Thyroid gland (tissue), 4 donors: ENCODE results near the gene NEK7.

Experiments
- POLR2A ChIP-seq, 2 donors: fragments of 450-650 bp; IDR thresholded peaks; one replicate each; pipeline ENCODE4 v1.6.1; 2017; ENCODE audit warnings: antibody characterized with exemption in 2 of 2, mild to moderate bottlenecking in 2 of 2, moderate library complexity in 1 of 2
- TF ChIP-seq, protein P1 (sequence below), 6 experiments: fragments of 200-600 bp in 3 of 6; fragments of 450-650 bp in 3 of 6; sonication (generic) in 3 of 6; IDR thresholded peaks; one replicate each; pipeline ENCODE4 v1.5.1; 2016 to 2019; ENCODE audit warnings: antibody characterized with exemption in 6 of 6, mild to moderate bottlenecking in 2 of 6, inconsistent platforms in 1 of 6, moderate library complexity in 1 of 6

- TF ChIP-seq, protein P1, sequence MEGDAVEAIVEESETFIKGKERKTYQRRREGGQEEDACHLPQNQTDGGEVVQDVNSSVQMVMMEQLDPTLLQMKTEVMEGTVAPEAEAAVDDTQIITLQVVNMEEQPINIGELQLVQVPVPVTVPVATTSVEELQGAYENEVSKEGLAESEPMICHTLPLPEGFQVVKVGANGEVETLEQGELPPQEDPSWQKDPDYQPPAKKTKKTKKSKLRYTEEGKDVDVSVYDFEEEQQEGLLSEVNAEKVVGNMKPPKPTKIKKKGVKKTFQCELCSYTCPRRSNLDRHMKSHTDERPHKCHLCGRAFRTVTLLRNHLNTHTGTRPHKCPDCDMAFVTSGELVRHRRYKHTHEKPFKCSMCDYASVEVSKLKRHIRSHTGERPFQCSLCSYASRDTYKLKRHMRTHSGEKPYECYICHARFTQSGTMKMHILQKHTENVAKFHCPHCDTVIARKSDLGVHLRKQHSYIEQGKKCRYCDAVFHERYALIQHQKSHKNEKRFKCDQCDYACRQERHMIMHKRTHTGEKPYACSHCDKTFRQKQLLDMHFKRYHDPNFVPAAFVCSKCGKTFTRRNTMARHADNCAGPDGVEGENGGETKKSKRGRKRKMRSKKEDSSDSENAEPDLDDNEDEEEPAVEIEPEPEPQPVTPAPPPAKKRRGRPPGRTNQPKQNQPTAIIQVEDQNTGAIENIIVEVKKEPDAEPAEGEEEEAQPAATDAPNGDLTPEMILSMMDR (IDR thresholded peaks at IDR 0.05) = no peak
- TF ChIP-seq POLR2A (IDR thresholded peaks at IDR 0.05) = no peak
Measured at GRCh38 chr1:198261886-198262285, 105.1 kb downstream of the NEK7 start.
